HG03108 (cell line): ENCODE results near the gene TMEM17.
"Not testable (repeated sequence)": the region's sequence is repeated elsewhere in the genome, so short reads cannot be mapped to it uniquely, and the experiment has no call there.

Source experiments
- ATAC-seq: cut with Tn5 transposase; IDR thresholded peaks from one replicate; pipeline ENCODE4 v1.9.1; 2021; ENCODE audit warnings: moderate library complexity; ENCODE audit not compliant: unreplicated experiment

Gene TMEM17, protein sequence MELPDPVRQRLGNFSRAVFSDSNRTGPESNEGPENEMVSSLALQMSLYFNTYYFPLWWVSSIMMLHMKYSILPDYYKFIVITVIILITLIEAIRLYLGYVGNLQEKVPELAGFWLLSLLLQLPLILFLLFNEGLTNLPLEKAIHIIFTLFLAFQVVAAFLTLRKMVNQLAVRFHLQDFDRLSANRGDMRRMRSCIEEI

DNA sequence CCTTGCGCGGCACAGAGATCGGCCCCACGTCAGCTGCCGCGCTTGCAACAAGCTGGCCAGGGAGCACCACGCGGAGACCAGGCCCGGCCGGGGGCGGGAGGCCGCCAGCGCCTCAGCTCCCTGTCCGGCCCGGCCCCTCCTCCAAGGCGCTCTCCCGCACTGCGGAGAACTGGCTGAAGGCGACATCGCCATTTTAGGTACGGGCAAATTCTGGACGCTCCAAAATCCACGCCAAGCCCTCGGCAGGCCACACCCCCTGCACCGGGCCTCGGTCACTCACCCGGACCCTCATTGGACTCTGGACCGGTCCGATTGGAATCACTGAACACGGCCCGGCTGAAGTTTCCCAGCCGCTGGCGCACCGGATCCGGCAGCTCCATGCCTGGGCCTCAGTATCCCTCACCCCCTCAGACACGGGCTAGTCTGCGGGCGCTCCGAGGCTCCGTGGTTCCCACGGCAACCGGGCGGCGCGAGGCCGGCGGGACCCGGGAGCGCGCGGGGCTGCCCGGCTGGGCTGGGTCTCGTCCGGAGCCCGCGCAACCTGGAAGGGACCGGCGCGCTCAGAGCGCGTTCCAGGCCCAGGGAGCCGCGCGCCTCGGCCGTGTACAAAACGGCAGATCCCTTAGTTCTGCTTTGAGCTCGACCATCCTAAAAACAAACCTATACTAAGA lies at the start of gene TMEM17:
Gene TMEM17 (minus strand): TSS at position 446 of the 671 bp plus-strand sequence. CDS start 66 bp downstream, at position 380.
- ATAC-seq: peak; percentile 78

- no peak for ATAC-seq
Observed at GRCh38 chr2:62554440-62554839, 48.4 kb upstream of the TMEM17 start.

- ATAC-seq: no peak
Observed at GRCh38 chr2:62550461-62550860, 44.5 kb upstream of the TMEM17 start.

GRCh38 chr2:62547854-62548253 lies 41.9 kb upstream of the TMEM17 start:
- no peak for ATAC-seq

DNA sequence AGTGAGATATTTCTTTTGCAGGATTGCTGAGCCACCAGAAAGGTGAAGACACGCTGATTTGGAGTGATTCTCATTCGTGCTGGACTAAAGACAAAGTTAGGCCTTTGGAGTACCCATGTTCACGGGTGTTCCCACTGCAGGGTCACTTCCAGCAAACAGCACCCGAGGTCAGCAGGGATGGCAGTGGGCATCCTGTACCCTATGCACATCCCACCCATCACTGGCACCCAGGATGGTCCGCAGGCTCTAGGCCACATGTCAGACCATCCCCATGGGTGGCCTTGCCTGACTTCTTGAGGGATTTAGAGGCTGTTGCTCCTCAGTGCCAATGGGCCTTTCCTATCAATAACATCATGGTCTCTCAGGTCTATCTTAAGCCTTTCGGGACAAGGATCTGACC lies 39.3 kb upstream of the TMEM17 start:
- ATAC-seq: no peak

GRCh38 chr2:62540408-62541168 lies 34.6 kb upstream of the TMEM17 start:
- no peak for ATAC-seq

- ATAC-seq: no peak
Observed at GRCh38 chr2:62539606-62540407, 33.8 kb upstream of the TMEM17 start.

DNA sequence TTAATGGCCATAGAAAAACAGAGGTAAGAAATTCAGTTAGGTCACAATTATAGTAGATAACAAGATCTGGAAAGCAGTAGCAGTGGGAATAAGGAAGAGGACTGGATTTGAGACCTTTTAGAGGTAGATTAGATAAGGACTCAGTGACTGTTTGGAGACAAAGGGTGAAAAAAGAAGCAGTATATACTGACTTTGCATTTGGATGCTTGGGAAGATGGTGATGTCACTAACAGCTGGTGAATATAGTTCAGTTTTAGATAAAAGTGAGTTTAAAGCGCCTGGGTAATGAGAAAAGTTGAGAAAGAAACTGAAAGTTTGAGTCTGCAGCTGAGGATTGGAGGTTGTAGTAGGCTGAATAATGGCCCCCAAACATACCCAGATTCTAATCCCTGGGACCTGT lies 32.8 kb upstream of the TMEM17 start:
- no peak for ATAC-seq

- ATAC-seq: no peak
Observed at GRCh38 chr2:62537814-62538213, 31.8 kb upstream of the TMEM17 start.

GRCh38 chr2:62536873-62537547 lies 31.0 kb upstream of the TMEM17 start:
- no peak for ATAC-seq

- not testable (repeated sequence) for ATAC-seq
Observed at GRCh38 chr2:62535521-62535920, 29.5 kb upstream of the TMEM17 start.

- ATAC-seq: no peak
Observed at GRCh38 chr2:62531594-62531993, 25.6 kb upstream of the TMEM17 start.

- no peak for ATAC-seq
Observed at GRCh38 chr2:62529758-62530157, 23.8 kb upstream of the TMEM17 start.

GRCh38 chr2:62527478-62528210 lies 21.6 kb upstream of the TMEM17 start:
- no peak for ATAC-seq

GRCh38 chr2:62526531-62527381 lies 20.8 kb upstream of the TMEM17 start:
- no peak for ATAC-seq

DNA sequence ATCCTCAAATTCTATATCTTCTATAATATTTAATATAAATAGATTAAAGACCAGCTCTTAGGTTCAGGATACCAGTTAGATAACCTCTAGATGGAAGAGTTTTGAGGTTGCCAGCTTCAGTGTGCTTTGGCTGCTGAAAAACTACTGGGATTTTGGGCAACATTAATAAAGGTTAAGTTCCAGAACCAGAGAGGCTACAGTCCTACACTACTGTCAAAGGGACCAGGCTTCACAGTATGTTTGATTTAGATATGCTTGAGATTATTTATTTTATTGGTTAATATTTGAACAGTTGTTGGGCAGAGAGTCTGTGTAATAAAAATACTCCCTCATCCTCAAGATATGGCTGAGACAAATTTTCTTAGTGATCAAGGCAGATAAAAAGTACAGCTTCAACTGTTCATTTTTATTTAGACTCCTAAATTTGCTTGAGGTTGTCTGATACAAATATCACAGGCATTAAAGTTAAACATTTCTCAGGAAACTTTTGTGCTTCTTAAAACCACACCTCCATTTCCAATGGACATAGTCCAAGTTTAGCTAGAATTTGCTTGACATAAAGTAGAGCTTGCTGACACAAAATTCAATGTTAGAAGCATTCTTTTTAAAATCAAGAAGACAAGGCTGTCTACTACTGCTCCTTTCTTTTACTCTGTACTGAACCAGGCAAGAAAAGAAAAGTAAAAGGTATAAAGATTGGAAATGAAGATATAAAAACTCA lies 19.7 kb upstream of the TMEM17 start:
- no peak for ATAC-seq

- ATAC-seq: no peak
Observed at GRCh38 chr2:62524293-62524941, 18.4 kb upstream of the TMEM17 start.

GRCh38 chr2:62521061-62521460 lies 15.1 kb upstream of the TMEM17 start:
- not testable (repeated sequence) for ATAC-seq
